ENCODE results near the gene EIF3J. TPM values are rescaled to one million over a fixed set of nuclear protein-coding genes. Genes with fewer than 3 reads are reported as not detected.

The EIF3J gene
- total RNA-seq, result 69.1 TPM
- polyA plus RNA-seq (ENCODE audit: insufficient read depth, low read depth, low replicate concordance), result 49.8 TPM
- long read RNA-seq, donor 1, transcript EIF3J-201 (8 exons, 2,569 nt), result major isoform, 9 of 52 reads
- long read RNA-seq, donor 1, partial matches to known transcripts, result 33 of 52 reads
- long read RNA-seq, donor 1, other reads (novel, unspliced or antisense), result 10 of 52 reads
- long read RNA-seq, donor 2, transcript EIF3J-201 (8 exons, 2,569 nt), result major isoform, 11 of 25 reads
- long read RNA-seq, donor 2, partial matches to known transcripts, result 14 of 25 reads
- long read RNA-seq, donor 2, other reads (novel, unspliced or antisense), result 0 of 25 reads
- long read RNA-seq, donor 3, transcript EIF3J-201 (8 exons, 2,569 nt), result major isoform, 9 of 45 reads
- long read RNA-seq, donor 3, partial matches to known transcripts, result 36 of 45 reads
- long read RNA-seq, donor 3, other reads (novel, unspliced or antisense), result 0 of 45 reads
- long read RNA-seq, donor 4, transcript EIF3J-201 (8 exons, 2,569 nt), result major isoform, 13 of 36 reads
- long read RNA-seq, donor 4, partial matches to known transcripts, result 15 of 36 reads
- long read RNA-seq, donor 4, other reads (novel, unspliced or antisense), result 8 of 36 reads
- long read RNA-seq, donor 5, result 0 reads
- long read RNA-seq, donor 6, transcript EIF3J-201 (8 exons, 2,569 nt), result major isoform, 12 of 70 reads
- long read RNA-seq, donor 6, partial matches to known transcripts, result 55 of 70 reads
- long read RNA-seq, donor 6, other reads (novel, unspliced or antisense), result 0 of 70 reads
- long read RNA-seq, donor 7, transcript EIF3J-201 (8 exons, 2,569 nt), result major isoform, 20 of 56 reads
- long read RNA-seq, donor 7, partial matches to known transcripts, result 32 of 56 reads
- long read RNA-seq, donor 7, other reads (novel, unspliced or antisense), result 4 of 56 reads
- long read RNA-seq, donor 8, transcript EIF3J-201 (8 exons, 2,569 nt), result major isoform, 8 of 40 reads
- long read RNA-seq, donor 8, partial matches to known transcripts, result 30 of 40 reads
- long read RNA-seq, donor 8, other reads (novel, unspliced or antisense), result 0 of 40 reads
- long read RNA-seq, donor 9, transcript EIF3J-201 (8 exons, 2,569 nt), result major isoform, 8 of 8 reads
- long read RNA-seq, donor 9, partial matches to known transcripts, result 0 of 8 reads
- long read RNA-seq, donor 9, other reads (novel, unspliced or antisense), result 0 of 8 reads
- long read RNA-seq, donor 10, transcript EIF3J-201 (8 exons, 2,569 nt), result major isoform, 14 of 57 reads
- long read RNA-seq, donor 10, partial matches to known transcripts, result 43 of 57 reads
- long read RNA-seq, donor 10, other reads (novel, unspliced or antisense), result 0 of 57 reads

GRCh38 chr15:44536962-44537734 is at the start of gene EIF3J:
EIF3J (plus strand) TSS chr15:44537147; CDS start chr15:44537195, 48 bp downstream.
- H3K4me3 ChIP-seq (ENCODE audit: low read length in 3 of 3), result peak within 1 kb of the TSS; percentile 84 to 87 (median 86)
- H3K9ac ChIP-seq (ENCODE audit: low read length in 3 of 3), result peak within 1 kb of the TSS; percentile 86 to 95 (median 91)

GRCh38 chr15:44489464-44489863 is 47.5 kb upstream of the EIF3J start:
- Histone ChIP-seq H3K36me3 (ENCODE audit: control insufficient read depth in 2 of 3, insufficient read depth in 3 of 3, low read length in 3 of 3) (peaks cover 0 to 12% (median 2%) of the 10 kb centered on the region in 3 donors), H3K9ac (ENCODE audit: low read length in 3 of 3) (no peak overlapping the region), H3K9me3 (ENCODE audit: control insufficient read depth in 2 of 3, insufficient read depth in 1 of 3, low read length in 3 of 3) (no peaks in the 10 kb centered on the region), H3K4me3 (ENCODE audit: low read length in 3 of 3) (no peak overlapping the region), H3K27me3 (ENCODE audit: control insufficient read depth, insufficient read depth, low read length) (no peaks in the 10 kb centered on the region), H3K4me1 (ENCODE audit: control insufficient read depth in 2 of 3, insufficient read depth in 2 of 3, low read depth in 1 of 3, low read length in 3 of 3) (peaks cover 0 to 3% (median 0%) of the 10 kb centered on the region in 3 donors), H3K27ac (ENCODE audit: low read depth in 2 of 2, low read length in 2 of 2) (peak overlapping the region; percentile 58 to 82)
- FAIRE-seq (peak; percentile 87), DNase-seq (peak in 2 of 5 donors; percentile 19 to 33)
- intact Hi-C loops (cut with DNase I), result no loop called here
- TF ChIP-seq CTCF (IDR thresholded peaks at IDR 0.05; ENCODE audit: borderline replicate concordance, extremely low read depth, insufficient read depth), result no peak

More at GRCh38 chr15:44536962-44537734, at the start of gene EIF3J:
- Histone ChIP-seq H3K27me3 (ENCODE audit: control insufficient read depth, insufficient read depth, low read length) (no peaks in the 10 kb centered on the region), H3K4me1 (ENCODE audit: control insufficient read depth in 2 of 3, insufficient read depth in 2 of 3, low read depth in 1 of 3, low read length in 3 of 3) (peaks cover 0 to 19% (median 13%) of the 10 kb centered on the region in 3 donors), H3K9me3 (ENCODE audit: control insufficient read depth in 2 of 3, insufficient read depth in 1 of 3, low read length in 3 of 3) (no peaks in the 10 kb centered on the region), H3K36me3 (ENCODE audit: control insufficient read depth in 2 of 3, insufficient read depth in 3 of 3, low read length in 3 of 3) (no peaks in the 10 kb centered on the region), H3K27ac (ENCODE audit: low read depth in 2 of 2, low read length in 2 of 2) (peak within 1 kb of the TSS; percentile 93 to 97)
- intact Hi-C loops (cut with DNase I), result no loop called here
- FAIRE-seq (no peak), DNase-seq (peak; percentile 96 to 98 (median 98))
- no peak for TF ChIP-seq CTCF (IDR thresholded peaks at IDR 0.05; ENCODE audit: borderline replicate concordance, extremely low read depth, insufficient read depth)

GRCh38 chr15:44490622-44491021 is 46.3 kb upstream of the EIF3J start:
- intact Hi-C loops (cut with DNase I), result no loop called here
- no peak for TF ChIP-seq CTCF (IDR thresholded peaks at IDR 0.05; ENCODE audit: borderline replicate concordance, extremely low read depth, insufficient read depth)
- H3K27me3 ChIP-seq (ENCODE audit: control insufficient read depth, insufficient read depth, low read length), result no peaks in the 10 kb centered on the region
- H3K4me1 ChIP-seq (ENCODE audit: control insufficient read depth in 2 of 3, insufficient read depth in 2 of 3, low read depth in 1 of 3, low read length in 3 of 3), result peaks cover 0 to 3% (median 0%) of the 10 kb centered on the region in 3 donors
- DNase-seq (no peak), FAIRE-seq (no peak)
- H3K27ac ChIP-seq (ENCODE audit: low read depth in 2 of 2, low read length in 2 of 2), result no peak overlapping the region
- H3K36me3 ChIP-seq (ENCODE audit: control insufficient read depth in 2 of 3, insufficient read depth in 3 of 3, low read length in 3 of 3), result peaks cover 0 to 12% (median 2%) of the 10 kb centered on the region in 3 donors
- H3K4me3 ChIP-seq (ENCODE audit: low read length in 3 of 3), result no peak overlapping the region
- no peak overlapping the region for H3K9ac ChIP-seq (ENCODE audit: low read length in 3 of 3)
- no peaks in the 10 kb centered on the region for H3K9me3 ChIP-seq (ENCODE audit: control insufficient read depth in 2 of 3, insufficient read depth in 1 of 3, low read length in 3 of 3)
